ENCODE data around the gene LMF2.
A peak's percentile ranks its signal among the peaks of the same experiment; 100 is the strongest.

The LMF2 gene

DNA sequence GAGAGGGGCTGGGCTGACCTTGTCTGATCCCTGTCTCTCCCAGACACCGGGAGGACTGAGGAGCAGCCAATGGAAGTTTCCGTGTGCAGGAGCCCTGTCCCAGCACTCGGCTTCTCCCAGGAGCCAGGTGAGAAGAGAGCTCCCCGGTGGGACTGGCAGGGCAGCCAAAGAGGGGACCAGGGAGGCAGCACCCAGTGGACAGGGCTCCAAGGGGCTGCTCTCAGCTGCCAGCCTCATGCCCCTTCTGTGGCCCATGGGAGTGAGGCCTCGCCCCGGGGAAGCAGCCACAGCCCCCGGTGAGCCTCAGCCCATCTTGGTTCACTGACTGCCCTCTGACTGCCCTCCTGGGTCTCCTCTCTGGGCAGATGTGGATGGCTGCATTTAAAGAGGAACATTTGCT is 11.1 kb upstream of the LMF2 start:
- peaks cover under 1 to 26% (median 17%) of the 10 kb centered on the region in 10 experiments; a peak in 16 of 20 replicates for H3K4me1 ChIP-seq
- peaks cover 10 to 84% (median 65%) of the 10 kb centered on the region in 11 experiments for H4K20me1 ChIP-seq
- H3K4me3 ChIP-seq = no peak overlapping the region
- no peaks in the 10 kb centered on the region for H3K9me3 ChIP-seq (replicated peaks in 1 of 11)
- peak overlapping the region in 1 of 11 experiments; percentile 7; a peak in 1 of 22 replicates for H3K27ac ChIP-seq
- H3K36me3 ChIP-seq = peaks cover 56 to 96% (median 89%) of the 10 kb centered on the region in 11 experiments
- no peaks in the 10 kb centered on the region for H3K27me3 ChIP-seq
- H3K9ac ChIP-seq = peak overlapping the region in 4 of 11 experiments; percentile 9 to 29 (median 18); a peak in 2 of 22 replicates
- no peak for TF ChIP-seq Cebpa-rat (IDR thresholded peaks at IDR 0.05)
- no peak overlapping the region for H3K4me2 ChIP-seq

DNA sequence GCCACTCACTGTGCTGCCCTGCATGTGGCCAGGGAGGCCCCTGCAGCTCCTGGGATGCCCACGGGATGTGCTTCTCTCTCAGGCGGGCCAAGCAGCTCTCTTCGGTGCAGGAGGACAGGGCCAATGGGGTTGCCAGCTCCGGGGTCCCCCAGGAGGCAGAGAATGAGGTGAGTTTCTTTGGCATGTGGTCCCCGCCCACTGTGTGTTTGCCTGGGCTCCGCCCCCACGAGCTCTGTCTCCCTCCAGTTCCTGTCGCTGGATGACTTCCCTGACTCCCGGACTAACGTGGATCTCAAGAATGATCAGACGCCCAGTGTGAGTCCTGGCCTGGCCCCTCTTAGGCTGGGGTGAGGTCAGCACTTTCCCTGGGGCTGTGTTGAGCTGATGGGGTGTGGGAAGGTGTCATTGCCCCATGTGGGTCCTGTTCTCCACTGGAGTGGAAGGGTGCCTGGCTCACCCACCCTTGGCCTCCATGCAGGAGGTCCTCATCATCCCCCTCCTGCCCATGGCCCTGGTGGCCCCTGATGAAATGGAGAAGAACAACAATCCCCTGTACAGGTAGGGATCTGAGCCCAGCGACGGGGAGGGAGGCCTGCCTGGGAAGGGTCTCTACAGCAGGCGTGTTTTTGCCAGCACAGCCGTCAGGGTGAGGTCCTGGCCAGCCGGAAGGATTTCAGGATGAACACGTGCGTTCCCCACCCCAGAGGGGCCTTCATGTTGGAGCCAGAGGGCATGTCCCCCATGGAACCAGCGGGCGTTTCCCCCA is 10.2 kb upstream of the LMF2 start:
- H3K27me3 ChIP-seq = no peaks in the 10 kb centered on the region
- peaks cover under 1 to 84% (median 64%) of the 10 kb centered on the region in 11 experiments; a peak in 20 of 22 replicates for H4K20me1 ChIP-seq
- H3K4me3 ChIP-seq = no peak overlapping the region
- H3K4me2 ChIP-seq = no peak overlapping the region
- no peak for TF ChIP-seq Cebpa-rat (IDR thresholded peaks at IDR 0.05)
- no peaks in the 10 kb centered on the region for H3K9me3 ChIP-seq (replicated peaks in 1 of 11)
- H3K4me1 ChIP-seq = peaks cover 0 to 19% (median 15%) of the 10 kb centered on the region in 10 experiments; a peak in 15 of 20 replicates
- H3K9ac ChIP-seq = peak overlapping the region in 3 of 11 experiments; percentile 16 to 39 (median 23); a peak in 2 of 22 replicates
- H3K36me3 ChIP-seq = peaks cover 46 to 96% (median 87%) of the 10 kb centered on the region in 11 experiments
- H3K27ac ChIP-seq = no peak overlapping the region

DNA sequence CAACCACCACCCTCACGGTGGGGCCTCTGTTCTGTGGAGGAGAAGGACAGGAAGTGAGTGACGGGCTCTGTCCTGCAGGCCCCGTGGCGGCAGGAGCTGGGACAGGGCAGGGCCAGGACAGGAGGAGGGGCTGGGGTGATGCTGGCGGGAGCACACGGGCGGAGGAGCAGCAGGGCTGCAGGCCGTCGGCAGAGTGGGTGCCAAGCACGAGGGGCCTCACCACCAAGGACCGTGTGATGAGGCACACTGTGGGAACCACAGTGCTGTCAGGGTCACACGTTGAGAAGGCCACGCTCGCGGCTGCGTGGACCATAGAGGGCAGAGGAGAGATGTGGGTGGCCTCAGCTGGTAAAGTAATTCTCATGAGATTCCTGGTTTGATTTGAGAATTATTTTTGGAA is 9.4 kb upstream of the LMF2 start:
- peaks cover 0 to 19% (median 15%) of the 10 kb centered on the region in 10 experiments; a peak in 15 of 20 replicates for H3K4me1 ChIP-seq
- H3K27me3 ChIP-seq = no peaks in the 10 kb centered on the region
- peak overlapping the region in 2 of 11 experiments; percentile 23 to 39; a peak in 2 of 22 replicates for H3K9ac ChIP-seq
- H3K4me2 ChIP-seq = peak overlapping the region in 2 of 11 experiments; percentile 49 to 57; a peak in 2 of 22 replicates
- TF ChIP-seq Cebpa-rat (IDR thresholded peaks at IDR 0.05) = no peak
- no peak overlapping the region for H3K27ac ChIP-seq
- no peak overlapping the region for H3K4me3 ChIP-seq
- H3K9me3 ChIP-seq (replicated peaks in 1 of 11) = no peaks in the 10 kb centered on the region
- H3K36me3 ChIP-seq = peaks cover 39 to 96% (median 83%) of the 10 kb centered on the region in 11 experiments
- H4K20me1 ChIP-seq = peaks cover 0 to 84% (median 64%) of the 10 kb centered on the region in 11 experiments; a peak in 17 of 22 replicates

DNA sequence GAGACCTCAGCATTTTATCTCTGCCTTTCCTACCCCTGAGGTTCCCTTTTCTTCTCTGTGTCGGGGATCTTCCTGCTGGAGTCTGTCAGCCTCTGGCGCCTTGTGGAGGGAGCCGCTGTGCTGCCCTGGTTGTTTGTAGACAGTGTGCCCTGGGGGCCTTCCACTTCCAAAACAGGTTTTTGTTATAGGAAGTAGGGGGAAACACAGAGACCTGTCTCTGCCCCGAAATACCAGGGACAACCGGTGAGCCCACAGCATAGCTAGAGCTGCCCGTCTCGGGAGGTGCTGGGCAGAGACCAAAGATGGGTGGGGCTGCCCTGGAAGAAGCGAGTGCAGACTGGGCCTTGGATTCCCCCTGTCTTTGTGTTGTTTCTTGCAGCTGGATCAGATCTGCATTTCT is 8.6 kb upstream of the LMF2 start:
- Histone ChIP-seq H3K9ac (peak overlapping the region in 6 of 11 experiments; percentile 4 to 48 (median 24); a peak in 4 of 22 replicates), H3K4me2 (peak overlapping the region in 5 of 11 experiments; percentile 24 to 57 (median 36); a peak in 8 of 22 replicates), H4K20me1 (peaks cover 0 to 79% (median 64%) of the 10 kb centered on the region in 11 experiments; a peak in 17 of 22 replicates), H3K27ac (no peak overlapping the region), H3K27me3 (no peaks in the 10 kb centered on the region), H3K4me1 (peaks cover 0 to 19% (median 15%) of the 10 kb centered on the region in 10 experiments; a peak in 15 of 20 replicates), H3K9me3 (replicated peaks in 1 of 11) (no peaks in the 10 kb centered on the region), H3K36me3 (peaks cover 31 to 94% (median 80%) of the 10 kb centered on the region in 11 experiments), H3K4me3 (no peak overlapping the region)
- no peak for TF ChIP-seq Cebpa-rat (IDR thresholded peaks at IDR 0.05)

DNA sequence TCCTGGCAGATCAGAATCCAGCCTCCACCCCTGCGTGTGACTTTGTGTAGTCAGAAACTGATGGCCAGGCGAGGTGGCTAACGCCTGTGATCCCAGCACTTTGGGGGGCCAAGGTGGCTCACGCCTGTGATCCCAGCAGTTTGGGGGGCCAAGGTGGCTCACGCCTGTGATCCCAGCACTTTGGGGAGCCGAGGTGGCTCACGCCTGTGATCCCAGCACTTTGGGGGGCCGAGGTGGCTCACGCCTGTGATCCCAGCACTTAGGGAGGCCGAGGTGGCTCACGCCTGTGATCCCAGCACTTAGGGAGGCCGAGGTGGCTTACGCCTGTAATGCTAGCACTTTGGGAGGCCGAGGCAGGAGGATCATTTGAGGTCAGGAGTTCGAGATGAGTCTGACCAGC is 5.7 kb upstream of the LMF2 start:
- TF ChIP-seq Cebpa-rat (IDR thresholded peaks at IDR 0.05) = no peak
- Histone ChIP-seq H3K36me3 (peaks cover 11 to 82% (median 58%) of the 10 kb centered on the region in 11 experiments), H3K9ac (0 out of 22 replicates have a peak overlapping the region, but pooled peaks of 2 of the 11 experiments have one; percentile 3 to 13), H3K4me3 (no peak overlapping the region), H3K9me3 (replicated peaks in 1 of 11) (no peaks in the 10 kb centered on the region), H4K20me1 (peaks cover 0 to 85% (median 64%) of the 10 kb centered on the region in 11 experiments; a peak in 17 of 22 replicates), H3K4me2 (no peak overlapping the region), H3K27me3 (no peaks in the 10 kb centered on the region), H3K4me1 (peaks cover 20 to 40% (median 32%) of the 10 kb centered on the region in 10 experiments), H3K27ac (no peak overlapping the region)

DNA sequence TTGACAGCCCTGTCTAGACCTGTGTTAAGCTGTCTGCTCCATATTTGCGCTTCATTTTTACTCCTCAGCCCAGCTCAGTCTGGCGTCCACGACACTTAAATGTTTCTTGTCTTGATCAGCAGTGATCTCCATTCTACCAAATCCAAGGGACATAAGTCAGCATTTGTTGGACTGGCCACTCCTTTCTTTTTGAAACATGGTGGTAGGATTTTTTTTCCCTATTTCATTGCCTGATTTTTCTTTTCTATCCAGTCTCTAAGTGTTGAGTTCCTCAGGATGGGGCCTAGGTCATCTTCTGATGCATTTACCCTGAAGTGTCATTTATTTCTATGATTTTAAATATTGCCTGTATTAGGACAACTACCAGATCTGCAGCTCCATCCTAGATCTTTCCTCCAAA is 1.4 kb upstream of the LMF2 start:
- H3K4me3 ChIP-seq = peak overlapping the region; percentile 60 to 80 (median 70)
- H3K27ac ChIP-seq = peak overlapping the region in 10 of 11 experiments; percentile 61 to 88 (median 83); a peak in 18 of 22 replicates

DNA sequence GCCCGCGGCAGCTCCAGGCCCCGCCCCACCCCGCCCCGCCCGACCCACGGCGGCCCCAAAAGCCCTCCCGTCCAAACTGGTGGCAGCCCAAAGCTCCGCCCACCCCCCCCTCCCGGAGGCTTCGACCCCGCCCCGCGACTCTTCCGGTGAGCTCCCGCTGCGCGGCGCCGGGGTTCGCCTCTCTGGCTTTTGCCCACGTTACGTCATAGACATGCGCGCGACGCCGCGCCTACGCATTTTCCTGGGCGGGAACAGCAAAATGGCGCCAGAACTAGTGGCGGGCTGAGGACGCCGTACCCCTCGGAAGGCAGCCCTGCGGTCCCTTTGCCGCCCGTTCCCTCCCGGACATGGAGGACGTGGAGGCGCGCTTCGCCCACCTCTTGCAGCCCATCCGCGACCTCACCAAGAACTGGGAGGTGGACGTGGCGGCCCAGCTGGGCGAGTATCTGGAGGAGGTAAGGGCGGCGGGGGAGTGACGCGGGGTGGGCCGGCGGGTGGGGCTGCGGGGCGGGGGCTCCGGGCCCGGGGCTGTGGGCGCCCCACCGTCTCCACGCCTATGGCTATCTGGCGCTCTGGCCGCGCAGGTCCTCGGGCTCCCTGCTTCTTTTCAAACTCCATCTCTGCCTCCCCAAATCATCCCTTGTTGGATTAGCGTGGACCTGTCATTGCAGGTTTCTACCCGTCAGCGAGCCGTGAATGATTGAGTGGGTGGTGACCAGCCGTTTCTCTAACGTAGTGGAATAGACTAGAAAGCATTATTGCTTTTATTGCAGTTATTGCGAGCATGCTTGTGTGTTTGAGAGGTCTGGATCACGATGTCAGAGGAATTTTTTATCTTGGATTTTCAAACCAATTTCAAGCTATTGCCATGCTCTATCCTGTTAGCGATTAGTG is 736 bp upstream of the LMF2 start, which contains the start of gene NCAPH2:
TSS of gene NCAPH2 (plus strand) at position 234 of the 894 bp plus-strand sequence. CDS start at position 348, 114 bp downstream.
- Histone ChIP-seq H3K36me3 (peaks cover 17 to 56% (median 36%) of the 10 kb centered on the region in 11 experiments), H3K4me2 (peak within 1 kb of the TSS; percentile 94 to 100 (median 99)), H3K4me3 (peak within 1 kb of the TSS; percentile 81 to 97 (median 92)), H3K9me3 (replicated peaks in 1 of 11) (no peaks in the 10 kb centered on the region), H4K20me1 (peaks cover 0 to 65% (median 47%) of the 10 kb centered on the region in 11 experiments; a peak in 20 of 22 replicates), H3K27me3 (no peaks in the 10 kb centered on the region), H3K27ac (peak within 1 kb of the TSS; percentile 70 to 88 (median 86)), H3K4me1 (peaks cover 35 to 48% (median 44%) of the 10 kb centered on the region in 10 experiments), H3K9ac (peak within 1 kb of the TSS; percentile 81 to 92 (median 89))
- TF ChIP-seq Cebpa-rat (IDR thresholded peaks at IDR 0.05) = no peak

More for the DNA sequence above, 1.4 kb upstream of the LMF2 start:
- H4K20me1 ChIP-seq = peaks cover 0 to 72% (median 54%) of the 10 kb centered on the region in 11 experiments; a peak in 20 of 22 replicates
- H3K27me3 ChIP-seq = no peaks in the 10 kb centered on the region
- H3K4me1 ChIP-seq = peaks cover 35 to 48% (median 44%) of the 10 kb centered on the region in 10 experiments
- H3K4me2 ChIP-seq = peak overlapping the region; percentile 81 to 99 (median 92)
- peaks cover 16 to 60% (median 39%) of the 10 kb centered on the region in 11 experiments for H3K36me3 ChIP-seq
- H3K9me3 ChIP-seq (replicated peaks in 1 of 11) = no peaks in the 10 kb centered on the region
- H3K9ac ChIP-seq = peak overlapping the region; percentile 75 to 91 (median 86)
- TF ChIP-seq Cebpa-rat (IDR thresholded peaks at IDR 0.05) = no peak
